GM23248 (cell line): ENCODE measurements around the gene TNNC1. TPM values are rescaled to one million over a fixed set of nuclear protein-coding genes. Genes with fewer than 3 reads are reported as not detected.

Experiments
- DNase-seq: peaks from one replicate; pipeline ENCODE4 v3.0.0-alpha.2; 2015
- H2AFZ ChIP-seq: fragments of 200-600 bp; sonication (generic); 2 replicates; pipeline ENCODE4 v1.6.1; 2016; ENCODE audit warnings: antibody characterized with exemption
- H3F3A ChIP-seq: fragments of 200-600 bp; sonication (generic); 2 replicates; pipeline ENCODE4 v1.6.1; 2016; ENCODE audit warnings: mild to moderate bottlenecking, antibody characterized with exemption, mixed run types; ENCODE audit not compliant: insufficient read depth
- H3K27ac ChIP-seq: fragments of 200-600 bp; sonication (generic); 2 replicates; pipeline ENCODE4 v1.5.1; 2016; ENCODE audit warnings: mild to moderate bottlenecking
- H3K27me3 ChIP-seq: fragments of 200-600 bp; sonication (generic); replicated peaks from 2 replicates; pipeline ENCODE4 v1.6.1; 2016; ENCODE audit warnings: mild to moderate bottlenecking; ENCODE audit not compliant: insufficient read depth
- H3K36me3 ChIP-seq: fragments of 200-600 bp; sonication (generic); 2 replicates; pipeline ENCODE4 v1.6.1; 2016; ENCODE audit warnings: low read depth, mild to moderate bottlenecking
- H3K4me1 ChIP-seq: fragments of 200-600 bp; sonication (generic); 2 replicates; pipeline ENCODE4 v1.6.1; 2016; ENCODE audit warnings: mild to moderate bottlenecking; ENCODE audit not compliant: insufficient read depth
- H3K4me2 ChIP-seq: fragments of 200-600 bp; sonication (generic); one replicate; pipeline ENCODE4 v1.6.1; 2016; ENCODE audit warnings: mild to moderate bottlenecking; ENCODE audit not compliant: unreplicated experiment
- H3K4me3 ChIP-seq: fragments of 200-600 bp; sonication (generic); 2 replicates; pipeline ENCODE4 v1.5.1; 2016; ENCODE audit warnings: mild to moderate bottlenecking
- H3K79me2 ChIP-seq: fragments of 200-600 bp; sonication (generic); 2 replicates; pipeline ENCODE4 v1.6.1; 2016; ENCODE audit warnings: mild to moderate bottlenecking; ENCODE audit not compliant: insufficient read depth
- H3K9ac ChIP-seq: fragments of 200-600 bp; sonication (generic); 2 replicates; pipeline ENCODE4 v1.6.1; 2016; ENCODE audit warnings: mild to moderate bottlenecking
- H3K9me2 ChIP-seq: fragments of 200-600 bp; sonication (generic); 2 replicates; pipeline ENCODE4 v1.6.1; 2016; ENCODE audit warnings: mixed run types, mild to moderate bottlenecking, moderate library complexity; ENCODE audit not compliant: insufficient read depth
- H3K9me3 ChIP-seq: fragments of 200-600 bp; sonication (generic); one replicate; pipeline ENCODE4 v1.6.1; 2017; ENCODE audit warnings: low read depth
- H4K20me1 ChIP-seq: fragments of 200-600 bp; sonication (generic); 2 replicates; pipeline ENCODE4 v1.6.0; 2016; ENCODE audit not compliant: insufficient read depth
- EZH2 ChIP-seq: fragments of 200-600 bp; sonication (generic); IDR thresholded peaks from 2 replicates; pipeline ENCODE4 v1.6.1; 2018; ENCODE audit warnings: antibody characterized with exemption, mild to moderate bottlenecking; ENCODE audit not compliant: insufficient read depth, poor library complexity, severe bottlenecking
- EZH2phosphoT487 ChIP-seq: fragments of 200-600 bp; sonication (generic); IDR thresholded peaks from 2 replicates; pipeline ENCODE4 v1.6.1; 2018; ENCODE audit warnings: antibody characterized with exemption, moderate library complexity, mild to moderate bottlenecking, low read depth; ENCODE audit not compliant: insufficient read depth
- WGBS, 2 experiments: methylation state at CpG; one replicate each; pipeline ENCODE4 v1.1.6; 2015 to 2017; ENCODE audit warnings: low lambda C conversion rate in 2 of 2, low coverage in 1 of 2; ENCODE audit errors: missing lambda C conversion rate in 2 of 2; 5-methylcytosine and 5-hydroxymethylcytosine counted together
- in situ Hi-C: fragments of 300-500 bp; cut with MboI; formaldehyde crosslinking; loops from 2 replicates; pipeline ENCODE4 v1.15.0; 2020
- polyA plus RNA-seq: library from polyadenylated mRNA; unstranded; fragments of >200 nt; fragmentation: Nextera tagmentation; extraction: Ambion mirVana; gene quantifications from 2 replicates; pipeline ENCODE4 v1.2.1, GENCODE V29; 2016
- total RNA-seq: library from RNA; depleted of rRNA; stranded (reverse); fragments of >200 nt; shearing (Covaris generic); gene quantifications from 2 replicates; pipeline ENCODE4 v1.2.3, GENCODE V29; 2014

The TNNC1 gene
- total and polyA plus RNA-seq, 2 experiments from 2014 or later = not detected

DNA sequence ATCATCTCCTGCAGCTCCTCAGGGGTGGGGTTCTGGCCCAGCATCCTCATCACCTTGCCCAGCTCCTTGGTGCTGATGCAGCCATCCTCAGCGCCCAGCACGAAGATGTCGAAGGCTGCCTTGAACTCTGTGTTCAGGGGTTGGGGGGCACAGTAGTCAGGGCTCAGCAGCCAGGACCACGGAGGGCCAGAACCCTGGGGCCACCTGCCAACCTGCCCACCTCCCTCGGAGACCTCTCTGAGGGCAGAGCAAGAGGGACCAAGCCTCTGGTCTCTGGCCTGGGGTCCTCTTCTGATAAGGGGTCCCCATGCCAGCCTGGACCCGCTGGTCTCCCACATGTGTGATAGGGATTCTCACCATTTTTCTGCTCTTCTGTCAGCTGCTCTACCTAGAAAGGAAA lies 1.7 kb downstream of the TNNC1 start:
- H4K20me1 ChIP-seq = no peaks in the 10 kb centered on the region
- in situ Hi-C loops = no loop called here
- H3K4me1 ChIP-seq = no peaks in the 10 kb centered on the region
- no peaks in the 10 kb centered on the region for H3K9me3 ChIP-seq
- H2AFZ ChIP-seq = no peak overlapping the region
- H3K9ac ChIP-seq = no peak overlapping the region
- 92% methylated on average over 6 of the region's 6 CpGs for WGBS, 2 experiments
- no peak for DNase-seq
- peaks cover 20% of the 10 kb centered on the region for H3K79me2 ChIP-seq
- H3K27ac ChIP-seq = no peak overlapping the region
- no peak overlapping the region for H3K4me2 ChIP-seq
- H3K36me3 ChIP-seq = no peaks in the 10 kb centered on the region
- H3K4me3 ChIP-seq = no peak overlapping the region
- TF ChIP-seq EZH2 (no peak), EZH2phosphoT487 (no peak)
- 0 out of 2 replicates have a peak, but pooled peaks cover 5% of the 10 kb centered on the region for H3F3A ChIP-seq
- no peaks in the 10 kb centered on the region for H3K27me3 ChIP-seq
- no peaks in the 10 kb centered on the region for H3K9me2 ChIP-seq

DNA sequence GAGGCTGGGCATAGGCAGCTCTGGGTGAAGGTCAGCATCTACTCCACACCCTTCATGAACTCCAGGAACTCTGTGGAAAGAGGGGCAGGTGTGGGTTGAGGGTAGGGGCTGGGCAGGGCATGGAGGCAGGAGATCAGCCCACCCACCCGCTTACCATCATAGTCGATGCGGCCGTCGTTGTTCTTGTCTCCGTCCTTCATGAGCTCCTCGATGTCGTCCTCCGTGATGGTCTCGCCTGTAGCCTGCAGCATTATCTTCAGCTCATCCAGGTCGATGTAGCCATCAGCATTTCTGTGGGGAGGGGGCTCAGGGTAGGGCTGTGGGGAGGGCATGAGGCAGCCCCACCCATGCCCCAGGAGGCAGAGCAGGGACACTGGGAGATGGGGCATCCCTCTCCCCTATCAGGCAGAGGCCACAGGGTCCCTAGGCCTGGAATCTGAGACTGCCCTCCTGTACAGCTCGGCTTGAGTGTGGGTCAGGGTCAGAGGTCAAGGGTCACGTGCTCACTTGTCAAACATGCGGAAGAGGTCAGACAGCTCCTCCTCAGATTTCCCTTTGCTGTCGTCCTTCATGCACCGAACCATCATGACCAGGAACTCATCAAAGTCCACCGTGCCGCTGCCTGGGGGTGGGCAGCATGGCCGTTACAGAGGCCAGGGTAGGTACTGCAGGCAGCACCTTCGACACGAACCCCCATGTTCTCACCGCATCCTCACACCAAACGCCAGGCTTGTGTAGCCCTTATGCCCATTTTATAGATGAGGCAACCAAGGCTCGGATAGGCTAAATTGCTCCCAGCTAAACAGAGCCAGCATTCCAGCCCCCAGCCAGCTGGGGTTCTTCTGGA lies 2.4 kb downstream of the TNNC1 start:
- in situ Hi-C loops = no loop called here
- Histone ChIP-seq H4K20me1 (no peaks in the 10 kb centered on the region), H3K9me2 (no peaks in the 10 kb centered on the region), H3F3A (0 out of 2 replicates have a peak, but pooled peaks cover 5% of the 10 kb centered on the region), H3K27me3 (no peaks in the 10 kb centered on the region), H3K36me3 (no peaks in the 10 kb centered on the region), H3K27ac (no peak overlapping the region), H3K79me2 (peaks cover 13% of the 10 kb centered on the region), H3K9ac (no peak overlapping the region), H3K4me2 (no peak overlapping the region), H3K4me3 (no peak overlapping the region), H3K9me3 (no peaks in the 10 kb centered on the region), H2AFZ (no peak overlapping the region), H3K4me1 (no peaks in the 10 kb centered on the region)
- WGBS, 2 experiments = 78 to 82% methylated on average over 21 to 24 of the region's 24 CpGs
- no peak for TF ChIP-seq EZH2
- TF ChIP-seq EZH2phosphoT487 = no peak
- no peak for DNase-seq

DNA sequence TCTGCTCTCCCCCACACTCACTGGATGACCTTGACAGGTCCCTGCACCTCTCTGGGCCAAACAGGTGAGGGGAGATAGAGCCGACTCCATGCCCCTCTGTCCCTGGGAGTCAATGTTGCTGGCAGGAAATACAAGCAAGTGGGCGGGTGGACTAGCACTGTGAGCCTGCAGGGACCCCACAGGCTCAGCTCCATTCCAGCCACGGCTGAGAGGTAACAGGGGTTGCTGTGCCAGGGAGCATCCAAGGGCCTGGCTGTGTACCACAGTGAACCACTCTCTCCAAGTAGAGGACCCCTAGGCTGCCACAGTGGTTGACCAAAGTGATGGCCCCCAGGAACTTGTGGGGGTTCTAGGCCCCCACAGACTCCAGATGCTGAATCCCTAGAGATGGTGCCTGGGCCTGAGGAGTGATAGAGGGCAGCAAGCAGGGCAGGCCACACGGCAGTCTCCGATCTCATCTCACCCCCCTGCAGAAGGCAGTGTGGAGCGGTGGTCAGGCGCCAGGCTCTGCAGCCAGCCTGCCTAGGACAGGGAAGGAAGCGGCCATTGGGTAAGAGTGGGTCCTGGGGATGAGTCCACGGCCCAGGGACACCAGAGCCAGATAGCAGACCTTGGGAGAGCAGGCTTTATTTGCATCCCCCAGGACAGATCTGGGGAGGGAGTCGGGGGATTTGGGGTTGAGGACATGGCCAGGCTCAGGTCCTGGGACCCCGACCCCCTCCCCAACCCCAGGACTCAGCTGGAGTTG lies 3.2 kb downstream of the TNNC1 start:
- Histone ChIP-seq H3K36me3 (no peaks in the 10 kb centered on the region), H2AFZ (no peak overlapping the region), H3F3A (0 out of 2 replicates have a peak, but pooled peaks cover 5% of the 10 kb centered on the region), H3K27ac (no peak overlapping the region), H3K9me2 (no peaks in the 10 kb centered on the region), H3K4me2 (no peak overlapping the region), H3K79me2 (peaks cover 5% of the 10 kb centered on the region), H3K9ac (no peak overlapping the region), H3K4me3 (no peak overlapping the region), H3K27me3 (no peaks in the 10 kb centered on the region), H3K4me1 (no peaks in the 10 kb centered on the region), H3K9me3 (no peaks in the 10 kb centered on the region), H4K20me1 (no peaks in the 10 kb centered on the region)
- TF ChIP-seq EZH2phosphoT487 (no peak), EZH2 (no peak)
- DNase-seq = no peak
- 62 to 66% methylated on average over 9 to 11 of the region's 11 CpGs for WGBS, 2 experiments
- in situ Hi-C loops = no loop called here

DNA sequence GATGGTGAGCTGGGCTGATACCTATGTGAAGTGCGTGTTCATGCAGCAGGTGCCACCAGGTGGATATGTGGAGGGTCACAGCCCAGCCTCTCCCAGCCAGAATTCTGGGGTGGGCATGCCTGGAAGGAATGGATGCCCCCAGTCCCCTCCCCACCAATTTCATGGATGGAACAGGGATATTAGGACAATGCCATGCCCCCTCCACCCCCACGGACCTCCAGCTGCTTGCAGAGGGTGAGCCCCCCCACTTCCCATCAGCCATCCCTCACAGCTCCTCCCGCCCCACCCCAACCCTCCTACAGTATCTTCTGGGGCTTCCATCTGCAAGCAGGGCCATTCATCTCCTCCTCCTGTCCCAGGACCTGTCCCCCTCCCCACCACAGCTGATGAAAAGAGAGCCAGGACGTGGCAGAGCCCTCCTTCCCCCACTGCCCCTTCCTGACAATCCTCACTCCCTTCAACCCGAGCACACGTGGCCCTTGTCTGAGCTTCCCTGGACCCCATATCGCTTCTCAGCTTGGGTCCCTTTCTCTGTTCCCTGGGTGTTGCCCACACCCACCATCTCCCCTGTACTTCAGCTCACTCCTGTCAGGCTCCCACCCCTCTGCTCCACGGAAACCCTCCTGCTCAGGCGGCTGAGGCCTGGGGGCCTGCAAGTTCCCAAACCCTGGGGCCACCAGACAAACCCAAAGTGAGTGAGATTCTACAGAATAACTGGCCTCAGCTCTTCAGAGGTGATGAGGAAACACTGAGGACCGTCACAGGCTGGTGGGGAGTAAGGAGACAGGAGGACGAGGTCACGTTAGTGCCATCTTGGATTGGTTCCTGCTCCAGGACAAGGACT lies 6.1 kb downstream of the TNNC1 start:
- WGBS, 2 experiments = 56 to 63% methylated on average over 10 to 12 of the region's 12 CpGs
- H4K20me1 ChIP-seq = no peaks in the 10 kb centered on the region
- no peak for TF ChIP-seq EZH2
- no peak for TF ChIP-seq EZH2phosphoT487
- H3K9me2 ChIP-seq = no peaks in the 10 kb centered on the region
- no peak for DNase-seq
- no peaks in the 10 kb centered on the region for H3F3A ChIP-seq
- H3K27me3 ChIP-seq = no peaks in the 10 kb centered on the region
- no peaks in the 10 kb centered on the region for H3K36me3 ChIP-seq
- no peak overlapping the region for H3K4me2 ChIP-seq
- no peak overlapping the region for H3K9ac ChIP-seq
- no peaks in the 10 kb centered on the region for H3K9me3 ChIP-seq
- H3K27ac ChIP-seq = no peak overlapping the region
- no peak overlapping the region for H3K4me3 ChIP-seq
- in situ Hi-C loops = no loop called here
- H3K79me2 ChIP-seq = no peaks in the 10 kb centered on the region
- H2AFZ ChIP-seq = no peak overlapping the region
- H3K4me1 ChIP-seq = no peaks in the 10 kb centered on the region
